PC-9 (cell line): Measurements from ENCODE around the gene ARRDC1. TPM values are rescaled to one million over a fixed set of nuclear protein-coding genes. Genes with fewer than 3 reads are reported as not detected.

Experiments
- BruUV-seq: library from RNA; stranded (reverse); fragments of 400-500 nt; replicated peaks from 2 replicates; lab custom pipeline; 2021; lab: Mats Ljungman, UMichigan
- CTCF ChIA-PET: fragments of 300-600 bp; sonication (Branson Sonifier 250); formaldehyde crosslinking; loops from one replicate; lab custom pipeline; 2022; ENCODE audit warnings: antibody characterized with exemption; lab: Charles Lee
- POLR2A ChIA-PET: fragments of 300-600 bp; sonication (Branson Sonifier 250); formaldehyde crosslinking; loops from one replicate; lab custom pipeline; 2022; ENCODE audit warnings: antibody characterized with exemption; ENCODE audit not compliant: unreplicated experiment; lab: Charles Lee
- DNase-seq, 2 experiments: peaks; one replicate each; pipeline versions ENCODE4 v3.0.0 to v3.0.0-alpha.2; 2015 to 2022; ENCODE audit warnings: mixed read lengths in 1 of 2
- H2AFZ ChIP-seq: fragments of 200-600 bp; sonication (generic); 2 replicates; pipeline ENCODE4 v1.8.1; 2017; ENCODE audit warnings: antibody characterized with exemption
- H3F3A ChIP-seq: fragments of 200-600 bp; sonication (generic); 2 replicates; pipeline ENCODE4 v1.8.1; 2017; ENCODE audit warnings: antibody characterized with exemption, mild to moderate bottlenecking, low read depth; ENCODE audit not compliant: insufficient read depth
- H3K27ac ChIP-seq: fragments of 200-600 bp; sonication (generic); 2 replicates; pipeline ENCODE4 v1.6.1; 2016; ENCODE audit warnings: mixed run types
- H3K27me3 ChIP-seq: fragments of 200-600 bp; sonication (generic); 2 replicates; pipeline ENCODE4 v1.6.1; 2016; ENCODE audit warnings: low read depth, mixed run types; ENCODE audit not compliant: insufficient read depth
- H3K36me3 ChIP-seq: fragments of 200-600 bp; sonication (generic); 2 replicates; pipeline ENCODE4 v1.6.1; 2016; ENCODE audit warnings: low read depth, mixed run types
- H3K4me1 ChIP-seq: fragments of 200-600 bp; sonication (generic); replicated peaks from 2 replicates; pipeline ENCODE4 v1.6.1; 2016; ENCODE audit warnings: mixed run types; ENCODE audit not compliant: insufficient read depth
- H3K4me2 ChIP-seq: fragments of 200-600 bp; sonication (generic); 2 replicates; pipeline ENCODE4 v1.6.1; 2017; ENCODE audit warnings: mixed run types
- H3K4me3 ChIP-seq: fragments of 200-600 bp; sonication (generic); 2 replicates; pipeline ENCODE4 v1.6.1; 2016; ENCODE audit warnings: mixed run types
- H3K79me2 ChIP-seq: fragments of 200-600 bp; sonication (generic); 2 replicates; pipeline ENCODE4 v1.6.1; 2017; ENCODE audit warnings: low read depth, mixed run types
- H3K9me2 ChIP-seq: fragments of 200-600 bp; sonication (generic); 2 replicates; pipeline ENCODE4 v1.8.1; 2017; ENCODE audit warnings: mild to moderate bottlenecking; ENCODE audit not compliant: insufficient read depth
- H3K9me3 ChIP-seq: fragments of 200-600 bp; sonication (generic); 2 replicates; pipeline ENCODE4 v1.8.1; 2016; ENCODE audit warnings: low read depth; ENCODE audit not compliant: insufficient read depth
- H4K20me1 ChIP-seq: fragments of 200-600 bp; sonication (generic); 2 replicates; pipeline ENCODE4 v1.8.1; 2017; ENCODE audit not compliant: insufficient read depth
- CTCF ChIP-seq: fragments of 200-600 bp; sonication (generic); conservative IDR thresholded peaks from 2 replicates; pipeline ENCODE4 v1.6.1; 2017; ENCODE audit warnings: mixed run types, antibody characterized with exemption, mild to moderate bottlenecking, moderate library complexity
- EZH2 ChIP-seq: fragments of 200-600 bp; sonication (generic); IDR thresholded peaks from 2 replicates; pipeline ENCODE4 v1.8.0; 2017; ENCODE audit warnings: antibody characterized with exemption, low read depth
- intact Hi-C: fragments of 100-400 bp; cut with micrococcal nuclease; formaldehyde crosslinking; loops from one replicate; pipeline ENCODE4 v1.10.0; 2022; ENCODE audit not compliant: unreplicated experiment
- total RNA-seq: library from RNA; stranded (reverse); gene quantifications from 2 replicates; pipeline ENCODE4 v1.2.3, GENCODE V29; 2021

Gene ARRDC1
- total RNA-seq, 1 experiment from 2014 or later, result 127 TPM

GRCh38 chr9:137639303-137640051 is 34.0 kb downstream of the ARRDC1 start:
- TF ChIP-seq EZH2 (no peak), CTCF (no peak)
- H3K79me2 ChIP-seq, result peaks cover 94% of the 10 kb centered on the region
- H3K27ac ChIP-seq, result no peak overlapping the region
- peaks cover 85% of the 10 kb centered on the region for H4K20me1 ChIP-seq
- H3K9me3 ChIP-seq, result no peaks in the 10 kb centered on the region
- no peak overlapping the region for H2AFZ ChIP-seq
- CTCF ChIA-PET, result no interaction called here
- no peaks in the 10 kb centered on the region for H3K36me3 ChIP-seq
- POLR2A ChIA-PET, result no interaction called here
- no peak overlapping the region for H3K4me3 ChIP-seq
- DNase-seq, result no peak
- H3K4me2 ChIP-seq, result no peak overlapping the region
- H3K4me1 ChIP-seq, result no peaks in the 10 kb centered on the region
- no peaks in the 10 kb centered on the region for H3K9me2 ChIP-seq
- H3K27me3 ChIP-seq, result no peaks in the 10 kb centered on the region
- no TSS peak for BruUV-seq
- intact Hi-C loops, result no loop called here
- 0 out of 2 replicates have a peak, but pooled peaks cover 6% of the 10 kb centered on the region for H3F3A ChIP-seq

- no peak overlapping the region for H2AFZ ChIP-seq
- no peak for TF ChIP-seq EZH2
- no peak for TF ChIP-seq CTCF
- DNase-seq, result no peak
- no peaks in the 10 kb centered on the region for H3K9me2 ChIP-seq
- H3K27me3 ChIP-seq, result no peaks in the 10 kb centered on the region
- no peaks in the 10 kb centered on the region for H3K9me3 ChIP-seq
- ChIA-PET POLR2A (no interaction called here), CTCF (no interaction called here)
- H3K79me2 ChIP-seq, result peaks cover 96% of the 10 kb centered on the region
- H4K20me1 ChIP-seq, result peaks cover 86% of the 10 kb centered on the region
- no TSS peak for BruUV-seq
- H3K4me1 ChIP-seq, result no peaks in the 10 kb centered on the region
- H3F3A ChIP-seq, result 0 out of 2 replicates have a peak, but pooled peaks cover 6% of the 10 kb centered on the region
- no peaks in the 10 kb centered on the region for H3K36me3 ChIP-seq
- H3K27ac ChIP-seq, result no peak overlapping the region
- H3K4me3 ChIP-seq, result no peak overlapping the region
- H3K4me2 ChIP-seq, result no peak overlapping the region
- intact Hi-C loops, result no loop called here
These were observed 35.4 kb downstream of the ARRDC1 start for GRCh38 chr9:137640862-137641261.

GRCh38 chr9:137642118-137642601 is 36.7 kb downstream of the ARRDC1 start:
- ChIA-PET CTCF (no interaction called here), POLR2A (interaction anchor here (0.7 kb wide), 1 partner anchor 513 kb away, joined by 5 read pairs; no protein-coding TSS in a partner anchor)
- TF ChIP-seq EZH2 (no peak), CTCF (no peak)
- no peaks in the 10 kb centered on the region for H3K27me3 ChIP-seq
- no TSS peak for BruUV-seq
- H3K79me2 ChIP-seq, result peaks cover 93% of the 10 kb centered on the region
- no peak for DNase-seq
- peaks cover 82% of the 10 kb centered on the region for H4K20me1 ChIP-seq
- H3F3A ChIP-seq, result no peaks in the 10 kb centered on the region
- H3K4me1 ChIP-seq, result no peaks in the 10 kb centered on the region
- no peaks in the 10 kb centered on the region for H3K9me3 ChIP-seq
- no peaks in the 10 kb centered on the region for H3K9me2 ChIP-seq
- intact Hi-C loops, result no loop called here
- no peak overlapping the region for H3K4me2 ChIP-seq
- H3K36me3 ChIP-seq, result no peaks in the 10 kb centered on the region
- H2AFZ ChIP-seq, result no peak overlapping the region
- H3K4me3 ChIP-seq, result no peak overlapping the region
- no peak overlapping the region for H3K27ac ChIP-seq
